Activated naive CD8-positive, alpha-beta T cell treated with anti-CD3 and anti-CD28 coated beads, Interleukin-2, amount 50 U/mL, for 24 hours (primary cell): ENCODE results near the gene MFSD2A.
A peak's percentile ranks its signal among the peaks of the same experiment; 100 is the strongest.
"Not testable (repeated sequence)": the region's sequence is repeated elsewhere in the genome, so short reads cannot be mapped to it uniquely, and the experiment has no call there.

Source experiments
- ATAC-seq: fragments of 150-1000 bp; cut with Tn5 transposase; one replicate; pipeline ENCODE4 v1.10.0; 2021
- DNase-seq: peaks from one replicate; pipeline ENCODE4 v3.0.0; 2021
- H3K27ac Mint-ChIP-seq: one replicate; pipeline ENCODE4 v1.8.0; 2021; ENCODE audit warnings: mild to moderate bottlenecking, mixed read lengths
- H3K27me3 Mint-ChIP-seq: one replicate; pipeline ENCODE4 v1.8.0; 2021; ENCODE audit warnings: mixed read lengths
- H3K36me3 Mint-ChIP-seq: one replicate; pipeline ENCODE4 v1.8.0; 2021; ENCODE audit warnings: low read depth, mixed read lengths
- H3K4me1 Mint-ChIP-seq: one replicate; pipeline ENCODE4 v1.8.0; 2021; ENCODE audit warnings: mixed read lengths
- H3K4me3 Mint-ChIP-seq: one replicate; pipeline ENCODE4 v1.8.0; 2021; ENCODE audit warnings: mild to moderate bottlenecking, moderate library complexity, mixed read lengths
- H3K9me3 Mint-ChIP-seq: one replicate; pipeline ENCODE4 v1.8.0; 2021; ENCODE audit warnings: mixed read lengths

MFSD2A gene

DNA sequence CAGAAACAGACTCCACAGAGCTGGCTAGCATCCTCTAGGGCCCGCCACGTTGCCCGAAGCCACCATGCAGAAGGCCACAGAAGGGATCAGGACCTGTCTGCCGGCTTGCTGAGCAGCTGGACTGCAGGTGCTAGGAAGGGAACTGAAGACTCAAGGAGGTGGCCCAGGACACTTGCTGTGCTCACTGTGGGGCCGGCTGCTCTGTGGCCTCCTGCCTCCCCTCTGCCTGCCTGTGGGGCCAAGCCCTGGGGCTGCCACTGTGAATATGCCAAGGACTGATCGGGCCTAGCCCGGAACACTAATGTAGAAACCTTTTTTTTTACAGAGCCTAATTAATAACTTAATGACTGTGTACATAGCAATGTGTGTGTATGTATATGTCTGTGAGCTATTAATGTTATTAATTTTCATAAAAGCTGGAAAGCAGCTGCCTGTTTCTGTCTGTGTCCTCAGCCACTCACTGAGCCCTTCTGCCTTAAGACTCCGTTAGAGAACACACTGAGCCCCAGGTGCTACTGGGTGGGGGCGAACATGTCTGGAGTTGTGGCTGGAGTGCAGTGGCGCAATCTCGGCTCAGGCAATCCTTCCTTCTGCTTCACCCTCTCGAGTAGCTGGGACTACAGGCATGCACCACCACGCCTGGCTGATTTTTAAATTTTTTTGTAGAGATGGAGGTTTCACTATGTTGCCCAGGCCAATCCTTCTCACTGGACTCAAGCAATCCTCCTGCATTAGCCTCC is 14.8 kb downstream of the MFSD2A start:
- H3K36me3 Mint-ChIP-seq, result peaks cover 28% of the 10 kb centered on the region
- H3K27me3 Mint-ChIP-seq, result no peaks in the 10 kb centered on the region
- peaks cover 5% of the 10 kb centered on the region for H3K4me1 Mint-ChIP-seq

GRCh38 chr1:39970274-39970673 is 15.3 kb downstream of the MFSD2A start:
- Mint-ChIP-seq H3K9me3 (no peaks in the 10 kb centered on the region), H3K27me3 (no peaks in the 10 kb centered on the region), H3K4me1 (peaks cover 5% of the 10 kb centered on the region), H3K36me3 (peaks cover 26% of the 10 kb centered on the region), H3K27ac (no peak overlapping the region), H3K4me3 (no peak overlapping the region)
- ATAC-seq (no peak), DNase-seq (no peak)

More for the DNA sequence above, 14.8 kb downstream of the MFSD2A start:
- ATAC-seq, result no peak
- H3K4me3 Mint-ChIP-seq, result no peak overlapping the region
- DNase-seq, result no peak
- H3K27ac Mint-ChIP-seq, result no peak overlapping the region
- no peaks in the 10 kb centered on the region for H3K9me3 Mint-ChIP-seq

DNA sequence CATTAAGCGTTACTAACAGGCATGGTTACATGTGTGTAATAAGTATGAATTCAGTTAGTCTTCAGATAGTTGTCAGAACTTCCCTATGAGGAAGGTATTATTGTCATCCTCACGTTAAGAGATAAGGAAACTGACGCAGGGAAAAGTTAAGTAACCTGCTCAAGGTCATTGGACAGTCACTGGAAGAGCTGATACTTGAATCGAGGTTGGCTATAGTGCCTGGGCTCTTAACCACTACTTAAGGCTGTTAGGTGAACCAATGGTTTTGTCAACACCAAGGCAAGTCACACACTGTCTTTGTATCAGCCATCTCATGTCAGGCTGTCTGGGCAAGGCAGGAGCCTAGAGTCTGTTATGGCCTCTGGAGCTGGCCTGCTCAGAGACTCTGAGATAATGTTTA is 16.2 kb downstream of the MFSD2A start:
- ATAC-seq, result no peak
- Mint-ChIP-seq H3K36me3 (peaks cover 17% of the 10 kb centered on the region), H3K4me1 (peaks cover 5% of the 10 kb centered on the region), H3K9me3 (no peaks in the 10 kb centered on the region), H3K4me3 (no peak overlapping the region), H3K27me3 (no peaks in the 10 kb centered on the region), H3K27ac (no peak overlapping the region)
- no peak for DNase-seq

DNA sequence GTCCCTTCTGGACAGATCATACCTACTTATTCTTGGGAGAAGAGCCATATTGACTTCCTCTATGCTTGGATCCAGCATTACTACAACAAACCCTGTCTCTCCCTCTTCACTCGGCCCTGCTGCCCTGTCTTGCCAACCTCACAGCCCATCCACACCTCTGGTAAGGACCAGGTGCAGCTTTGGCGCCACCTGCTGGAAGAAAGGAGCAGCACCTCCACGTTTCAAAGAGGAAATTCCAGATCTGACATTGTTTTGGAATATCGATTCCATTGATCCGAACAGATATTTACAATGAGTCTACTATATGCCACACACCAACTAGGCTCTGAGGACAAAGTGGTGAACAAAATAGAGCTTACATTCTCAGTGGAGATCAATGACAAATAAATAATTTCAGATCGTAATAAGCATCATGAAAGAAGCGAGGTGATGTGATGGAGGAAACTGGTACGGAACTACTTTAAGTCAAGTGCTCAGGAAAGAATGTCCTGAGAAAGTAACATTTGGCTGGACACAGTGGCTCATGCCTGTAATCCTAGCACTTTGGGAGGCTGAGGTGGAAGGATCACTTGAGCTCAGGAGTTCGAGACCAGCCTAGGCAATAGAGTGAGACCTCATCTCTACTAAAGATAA is 18.7 kb downstream of the MFSD2A start:
- H3K4me3 Mint-ChIP-seq, result no peak overlapping the region
- ATAC-seq, result peak; percentile 74
- H3K9me3 Mint-ChIP-seq, result no peaks in the 10 kb centered on the region
- H3K27me3 Mint-ChIP-seq, result no peaks in the 10 kb centered on the region
- no peak overlapping the region for H3K27ac Mint-ChIP-seq
- DNase-seq, result peak; percentile 76
- peaks cover 5% of the 10 kb centered on the region for H3K4me1 Mint-ChIP-seq
- peaks cover 4% of the 10 kb centered on the region for H3K36me3 Mint-ChIP-seq

GRCh38 chr1:39976732-39977131 is 21.8 kb downstream of the MFSD2A start:
- DNase-seq (no peak), ATAC-seq (no peak)
- Mint-ChIP-seq H3K27ac (no peak overlapping the region), H3K36me3 (no peaks in the 10 kb centered on the region), H3K4me3 (no peak overlapping the region), H3K4me1 (peaks cover 5% of the 10 kb centered on the region), H3K27me3 (no peaks in the 10 kb centered on the region), H3K9me3 (no peaks in the 10 kb centered on the region)

- Mint-ChIP-seq H3K27me3 (no peaks in the 10 kb centered on the region), H3K4me1 (peaks cover 5% of the 10 kb centered on the region), H3K4me3 (no peak overlapping the region), H3K36me3 (no peaks in the 10 kb centered on the region), H3K27ac (no peak overlapping the region), H3K9me3 (no peaks in the 10 kb centered on the region)
- DNase-seq (no peak), ATAC-seq (no peak)
Measured at GRCh38 chr1:39977202-39977601, 22.3 kb downstream of the MFSD2A start.

- Mint-ChIP-seq H3K27ac (no peak overlapping the region), H3K9me3 (no peaks in the 10 kb centered on the region), H3K4me3 (no peak overlapping the region), H3K36me3 (no peaks in the 10 kb centered on the region), H3K4me1 (no peaks in the 10 kb centered on the region), H3K27me3 (no peaks in the 10 kb centered on the region)
- ATAC-seq (no peak), DNase-seq (no peak)
Measured at GRCh38 chr1:39979654-39980053, 24.7 kb downstream of the MFSD2A start.

GRCh38 chr1:39980555-39981313 is 25.8 kb downstream of the MFSD2A start:
- no peaks in the 10 kb centered on the region for H3K36me3 Mint-ChIP-seq
- ATAC-seq, result no peak
- H3K27ac Mint-ChIP-seq, result no peak overlapping the region
- DNase-seq, result no peak
- H3K4me1 Mint-ChIP-seq, result no peaks in the 10 kb centered on the region
- no peaks in the 10 kb centered on the region for H3K9me3 Mint-ChIP-seq
- no peak overlapping the region for H3K4me3 Mint-ChIP-seq
- H3K27me3 Mint-ChIP-seq, result no peaks in the 10 kb centered on the region

GRCh38 chr1:39981385-39981784 is 26.4 kb downstream of the MFSD2A start:
- no peak overlapping the region for H3K27ac Mint-ChIP-seq
- DNase-seq (no peak), ATAC-seq (no peak)
- H3K27me3 Mint-ChIP-seq, result no peaks in the 10 kb centered on the region
- no peaks in the 10 kb centered on the region for H3K4me1 Mint-ChIP-seq
- H3K4me3 Mint-ChIP-seq, result no peak overlapping the region
- H3K9me3 Mint-ChIP-seq, result no peaks in the 10 kb centered on the region
- no peaks in the 10 kb centered on the region for H3K36me3 Mint-ChIP-seq

DNA sequence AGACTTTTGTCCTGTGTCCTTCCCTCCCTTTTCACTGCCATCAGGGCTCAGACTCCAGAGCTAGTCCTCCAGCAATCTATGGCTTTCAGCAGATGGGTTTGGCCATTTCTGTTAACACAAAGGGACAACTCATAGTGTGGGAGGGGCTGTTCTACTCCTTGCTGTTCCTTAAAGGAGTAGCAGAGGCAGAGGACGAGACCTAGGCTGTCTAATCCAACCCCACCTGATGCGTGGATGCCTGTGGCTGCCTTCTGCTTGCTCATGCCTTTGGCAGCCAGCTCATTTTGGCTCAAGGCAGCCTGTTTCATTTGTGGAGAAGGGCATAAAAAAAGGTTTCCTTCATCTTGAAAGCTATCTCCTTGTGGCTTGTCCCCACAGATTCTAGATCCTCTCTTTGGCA is 27.0 kb downstream of the MFSD2A start:
- no peak for DNase-seq
- no peaks in the 10 kb centered on the region for H3K4me1 Mint-ChIP-seq

DNA sequence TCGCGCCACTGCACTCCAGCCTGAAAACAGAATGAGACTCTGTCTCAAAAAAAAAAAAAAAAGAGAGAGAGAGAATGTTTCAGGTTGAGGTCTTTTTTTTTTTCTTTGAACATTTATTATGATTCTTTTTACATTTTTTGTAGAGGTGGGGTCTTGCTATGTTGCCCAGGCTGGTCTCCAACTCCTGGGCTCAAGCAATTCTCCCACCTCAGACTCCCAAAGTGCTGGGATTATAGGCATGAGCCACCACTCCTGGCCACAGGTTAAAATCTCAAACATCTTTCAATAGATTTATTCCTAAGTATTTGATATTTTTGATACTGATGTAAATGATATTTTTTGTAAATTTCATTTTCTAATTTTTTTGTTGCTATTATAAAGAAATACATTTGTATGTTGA is 29.5 kb downstream of the MFSD2A start:
- H3K4me3 Mint-ChIP-seq, DNase-seq, H3K36me3 Mint-ChIP-seq, ATAC-seq, H3K4me1 Mint-ChIP-seq, H3K27ac Mint-ChIP-seq, H3K9me3 Mint-ChIP-seq, H3K27me3 Mint-ChIP-seq: not testable (repeated sequence)

More for the DNA sequence above, 27.0 kb downstream of the MFSD2A start:
- Mint-ChIP-seq H3K27me3 (peaks cover 2% of the 10 kb centered on the region), H3K9me3 (no peaks in the 10 kb centered on the region), H3K27ac (no peak overlapping the region), H3K36me3 (no peaks in the 10 kb centered on the region), H3K4me3 (no peak overlapping the region)
- no peak for ATAC-seq

DNA sequence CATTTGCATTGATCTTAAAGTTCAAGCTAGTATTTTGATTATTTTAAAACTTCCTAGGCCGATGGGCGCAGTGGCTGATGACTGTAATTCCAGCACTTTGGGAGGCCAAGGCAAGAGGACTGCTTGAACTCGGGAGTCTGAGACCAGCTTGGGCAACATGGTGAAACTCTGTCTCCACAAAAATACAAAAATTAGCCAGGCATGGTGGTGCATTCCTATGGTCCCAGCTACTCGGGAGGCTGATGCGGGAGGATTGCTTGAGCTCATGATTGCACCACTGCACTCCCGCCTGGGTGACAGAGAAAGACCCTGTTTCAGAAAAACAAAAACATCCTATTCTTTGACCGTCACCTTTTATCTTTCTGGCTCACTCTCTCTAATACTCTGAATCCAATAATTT is 30.0 kb downstream of the MFSD2A start:
- H3K4me3 Mint-ChIP-seq, result no peak overlapping the region

DNA sequence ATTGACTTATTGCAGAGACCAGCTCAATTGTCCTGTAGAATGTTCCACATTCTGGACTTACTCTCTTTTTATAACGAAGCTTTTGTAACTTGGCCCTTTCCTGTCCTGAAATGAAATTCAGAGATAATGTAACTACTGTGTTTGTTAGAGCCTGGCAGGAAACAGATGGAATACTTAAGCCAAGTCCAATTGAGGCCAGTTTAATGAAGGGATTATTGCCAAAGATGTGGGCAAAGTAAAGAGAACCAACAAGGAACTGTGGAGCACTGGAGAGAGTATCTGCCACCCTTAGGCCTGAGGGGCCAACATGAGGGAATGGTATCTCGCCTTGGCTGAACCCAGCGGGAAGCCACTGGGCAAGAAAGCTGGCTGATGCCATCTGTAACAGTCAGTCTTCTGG is 32.9 kb downstream of the MFSD2A start:
- Mint-ChIP-seq H3K27ac (no peak overlapping the region), H3K27me3 (peaks cover 2% of the 10 kb centered on the region)

More for the DNA sequence above, 30.0 kb downstream of the MFSD2A start:
- no peak for DNase-seq
- Mint-ChIP-seq H3K9me3 (no peaks in the 10 kb centered on the region), H3K4me1 (no peaks in the 10 kb centered on the region), H3K27me3 (peaks cover 2% of the 10 kb centered on the region), H3K36me3 (no peaks in the 10 kb centered on the region), H3K27ac (no peak overlapping the region)
- ATAC-seq, result no peak

DNA sequence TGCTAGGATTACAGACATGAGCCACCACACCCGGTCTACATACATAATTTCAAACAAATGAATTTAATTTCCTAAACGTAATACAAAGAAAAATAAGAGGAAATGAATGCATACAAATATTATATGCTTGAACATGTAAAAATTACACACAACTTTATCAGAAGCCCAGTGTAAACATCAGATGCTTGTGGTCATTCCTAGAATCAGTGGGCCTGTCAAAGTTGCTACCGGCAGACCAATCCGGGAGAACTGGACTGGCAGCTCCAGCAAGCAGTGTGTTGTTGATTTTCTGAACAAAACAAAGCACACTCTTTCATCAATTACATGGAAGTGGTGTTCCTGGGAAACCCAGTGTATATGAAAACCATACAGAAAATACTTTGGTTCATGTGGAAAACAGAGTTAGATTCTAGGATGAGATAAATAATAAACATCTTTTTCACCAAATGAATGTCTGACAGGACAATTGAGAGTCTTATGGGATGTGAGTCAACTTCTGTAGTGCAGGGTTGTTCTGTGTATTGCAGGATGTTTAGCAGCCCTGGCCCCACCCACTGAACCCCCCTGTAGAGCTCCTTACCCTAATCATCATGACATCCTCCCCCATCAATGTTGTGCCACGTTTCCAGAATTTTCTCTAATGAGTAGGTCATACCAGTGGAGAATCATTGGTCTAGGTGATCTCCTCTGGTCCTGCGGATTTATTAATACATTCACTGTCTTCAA is 33.8 kb downstream of the MFSD2A start:
- ATAC-seq (no peak), DNase-seq (no peak)
- Mint-ChIP-seq H3K4me3 (no peak overlapping the region), H3K9me3 (no peaks in the 10 kb centered on the region), H3K27ac (no peak overlapping the region), H3K36me3 (no peaks in the 10 kb centered on the region), H3K27me3 (peaks cover 2% of the 10 kb centered on the region), H3K4me1 (no peaks in the 10 kb centered on the region)

More for the DNA sequence above, 32.9 kb downstream of the MFSD2A start:
- H3K4me1 Mint-ChIP-seq, result no peaks in the 10 kb centered on the region
- ATAC-seq (no peak), DNase-seq (no peak)
- H3K4me3 Mint-ChIP-seq, result no peak overlapping the region
- H3K9me3 Mint-ChIP-seq, result no peaks in the 10 kb centered on the region
- H3K36me3 Mint-ChIP-seq, result no peaks in the 10 kb centered on the region
